GM19463 (cell line): ENCODE data around the gene RGS17.
"Not testable (repeated sequence)": the region's sequence is repeated elsewhere in the genome, so short reads cannot be mapped to it uniquely, and the experiment has no call there.

Source experiments
- ATAC-seq: cut with Tn5 transposase; IDR thresholded peaks from one replicate; pipeline ENCODE4 v1.9.1; 2021; ENCODE audit warnings: mild to moderate bottlenecking, moderate library complexity; ENCODE audit not compliant: unreplicated experiment

RGS17 gene

GRCh38 chr6:153126218-153126617 is 4.9 kb downstream of the RGS17 start:
- ATAC-seq: no peak

- no peak for ATAC-seq
Measured at GRCh38 chr6:153125032-153125431, 6.0 kb downstream of the RGS17 start.

GRCh38 chr6:153123801-153124200 is 7.3 kb downstream of the RGS17 start:
- ATAC-seq: peak; percentile 58

GRCh38 chr6:153121311-153121710 is 9.8 kb downstream of the RGS17 start:
- no peak for ATAC-seq

- peak; percentile 96 for ATAC-seq
Measured at GRCh38 chr6:153117986-153118879, 12.8 kb downstream of the RGS17 start.

GRCh38 chr6:153111082-153111481 is 20.0 kb downstream of the RGS17 start:
- not testable (repeated sequence) for ATAC-seq

GRCh38 chr6:153110612-153111011 is 20.5 kb downstream of the RGS17 start:
- not testable (repeated sequence) for ATAC-seq

GRCh38 chr6:153108315-153108714 is 22.8 kb downstream of the RGS17 start:
- ATAC-seq: no peak

- no peak for ATAC-seq
Measured at GRCh38 chr6:153106021-153106420, 25.1 kb downstream of the RGS17 start.

- no peak for ATAC-seq
Measured at GRCh38 chr6:153104220-153104619, 26.9 kb downstream of the RGS17 start.

- no peak for ATAC-seq
Measured at GRCh38 chr6:153103319-153103655, 27.8 kb downstream of the RGS17 start.

GRCh38 chr6:153102605-153103318 is 28.3 kb downstream of the RGS17 start:
- no peak for ATAC-seq

- ATAC-seq: no peak
Measured at GRCh38 chr6:153101461-153101860, 29.6 kb downstream of the RGS17 start.

- ATAC-seq: peak; percentile 60
Measured at GRCh38 chr6:153099636-153100035, 31.4 kb downstream of the RGS17 start.

- ATAC-seq: no peak
Measured at GRCh38 chr6:153096792-153097191, 34.3 kb downstream of the RGS17 start.

- ATAC-seq: no peak
Measured at GRCh38 chr6:153096031-153096430, 35.1 kb downstream of the RGS17 start.

GRCh38 chr6:153092082-153093013 is 38.7 kb downstream of the RGS17 start:
- peak; percentile 81 for ATAC-seq

GRCh38 chr6:153090241-153090930 is 40.7 kb downstream of the RGS17 start:
- ATAC-seq: no peak

- no peak for ATAC-seq
Measured at GRCh38 chr6:153088796-153089195, 42.3 kb downstream of the RGS17 start.

- ATAC-seq: no peak
Measured at GRCh38 chr6:153087436-153087835, 43.6 kb downstream of the RGS17 start.
